HL-60 (cell line): ENCODE data around the gene SYNJ2.

Source experiments
- CTCF ChIP-seq: IDR thresholded peaks from one replicate; pipeline ENCODE4 v1.5.1; 2011; ENCODE audit warnings: low read length, control low read depth, inconsistent platforms; ENCODE audit not compliant: insufficient read depth
- POLR2AphosphoS5 ChIP-seq: IDR thresholded peaks from 2 replicates; pipeline ENCODE4 v1.6.1; 2012; ENCODE audit warnings: low read depth

GRCh38 chr6:158050107-158050735, 68.6 kb downstream of the SYNJ2 start:
- TF ChIP-seq CTCF (no peak), POLR2AphosphoS5 (no peak)
